HG02588 (cell line): ENCODE results near the gene PAMR1.
"Not testable (repeated sequence)": the region's sequence is repeated elsewhere in the genome, so short reads cannot be mapped to it uniquely, and the experiment has no call there.

Source experiments
- ATAC-seq: cut with Tn5 transposase; IDR thresholded peaks from one replicate; pipeline ENCODE4 v1.9.1; 2021; ENCODE audit warnings: mild to moderate bottlenecking, moderate library complexity; ENCODE audit not compliant: unreplicated experiment

The PAMR1 gene

GRCh38 chr11:35545391-35546003 is 20.1 kb upstream of the PAMR1 start:
- no peak for ATAC-seq

- ATAC-seq: no peak
These were observed 18.1 kb upstream of the PAMR1 start for GRCh38 chr11:35543481-35543880.

- ATAC-seq: no peak
These were observed 16.4 kb upstream of the PAMR1 start for GRCh38 chr11:35541621-35542375.

GRCh38 chr11:35540526-35540925 is 15.1 kb upstream of the PAMR1 start:
- ATAC-seq: no peak

GRCh38 chr11:35539781-35540281 is 14.4 kb upstream of the PAMR1 start:
- no peak for ATAC-seq

GRCh38 chr11:35539256-35539655 is 13.8 kb upstream of the PAMR1 start:
- no peak for ATAC-seq

DNA sequence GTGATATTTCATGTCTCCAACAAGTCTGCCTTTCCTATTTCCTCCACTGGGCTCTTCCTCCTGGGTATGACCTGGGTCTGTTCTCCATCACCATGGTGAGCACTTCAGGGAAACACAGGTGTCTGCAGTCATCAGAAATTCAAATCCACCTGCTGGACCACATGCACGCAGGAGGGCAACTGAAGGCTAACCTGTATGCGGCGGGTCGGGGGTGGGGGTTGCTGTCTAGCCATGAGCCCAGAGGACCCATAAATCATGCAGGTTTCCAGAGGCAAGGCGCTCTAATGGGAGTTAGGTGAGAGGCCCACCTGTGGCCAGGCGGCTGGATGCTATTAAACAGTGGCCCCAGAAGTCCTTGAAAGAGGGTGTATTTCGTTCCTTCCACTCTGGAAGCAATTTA is 11.1 kb upstream of the PAMR1 start:
- ATAC-seq: no peak

DNA sequence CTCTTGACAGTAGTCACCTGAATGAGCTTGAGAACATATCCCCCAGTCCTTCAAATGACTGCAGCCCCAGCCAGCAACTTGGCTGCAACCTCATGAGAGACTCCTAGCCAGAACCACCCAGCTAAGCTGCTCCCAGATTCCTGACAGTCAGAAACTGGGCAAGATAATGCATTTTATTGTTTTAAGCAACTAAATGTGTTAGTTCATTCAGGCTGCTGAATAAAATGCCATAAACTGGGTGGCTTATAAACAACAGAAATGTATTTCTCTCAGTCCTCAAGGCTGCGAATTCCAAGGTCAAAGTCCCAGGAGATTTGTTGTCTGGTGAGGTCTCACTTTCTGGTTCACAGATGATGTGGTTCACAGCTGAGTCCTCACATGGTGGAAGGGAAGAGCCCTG is 5.8 kb upstream of the PAMR1 start:
- ATAC-seq: no peak

- no peak for ATAC-seq
These were observed 4.6 kb upstream of the PAMR1 start for GRCh38 chr11:35529971-35530495.

DNA sequence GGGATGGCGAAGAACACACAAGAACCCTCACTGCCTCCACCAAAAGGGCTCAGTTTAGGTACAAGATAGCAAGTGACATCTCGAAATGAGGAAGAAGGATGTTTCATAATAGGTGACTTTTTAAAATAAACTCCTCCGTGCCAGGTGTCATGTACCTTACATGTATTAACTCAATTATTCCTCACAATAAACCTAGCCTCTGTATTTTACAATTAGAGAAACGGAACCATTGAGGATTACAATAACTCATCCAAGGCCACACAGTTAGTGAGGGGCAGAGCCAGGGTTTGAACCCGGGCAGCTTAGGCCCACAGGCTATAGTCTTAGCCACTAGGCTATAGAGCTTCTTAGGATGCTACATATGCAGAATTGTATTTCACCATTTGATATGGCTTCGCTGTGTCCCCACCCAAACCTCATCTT is 965 bp upstream of the PAMR1 start:
- no peak for ATAC-seq

- ATAC-seq: no peak
These were observed 636 bp downstream of the PAMR1 start for GRCh38 chr11:35524780-35525179.

DNA sequence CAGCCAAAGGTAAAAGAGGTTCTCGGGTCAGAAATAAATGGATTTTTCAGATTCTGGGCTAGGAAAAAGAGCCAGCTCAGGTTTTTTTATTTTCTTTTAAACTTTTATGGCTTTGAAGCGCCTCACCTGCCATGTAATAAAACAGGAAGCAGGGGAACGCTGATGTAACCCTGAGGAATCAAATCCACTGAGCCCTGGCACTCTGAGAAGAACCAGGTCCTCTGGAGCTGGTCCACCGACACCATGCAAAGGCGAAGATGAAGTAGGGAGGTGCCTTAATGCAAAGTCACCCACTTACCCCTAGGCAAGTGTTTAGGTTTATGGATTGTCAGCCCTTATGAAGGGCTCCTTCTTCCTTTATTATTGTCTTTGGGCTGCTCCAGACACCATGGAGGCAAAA is 1.6 kb downstream of the PAMR1 start:
- no peak for ATAC-seq

DNA sequence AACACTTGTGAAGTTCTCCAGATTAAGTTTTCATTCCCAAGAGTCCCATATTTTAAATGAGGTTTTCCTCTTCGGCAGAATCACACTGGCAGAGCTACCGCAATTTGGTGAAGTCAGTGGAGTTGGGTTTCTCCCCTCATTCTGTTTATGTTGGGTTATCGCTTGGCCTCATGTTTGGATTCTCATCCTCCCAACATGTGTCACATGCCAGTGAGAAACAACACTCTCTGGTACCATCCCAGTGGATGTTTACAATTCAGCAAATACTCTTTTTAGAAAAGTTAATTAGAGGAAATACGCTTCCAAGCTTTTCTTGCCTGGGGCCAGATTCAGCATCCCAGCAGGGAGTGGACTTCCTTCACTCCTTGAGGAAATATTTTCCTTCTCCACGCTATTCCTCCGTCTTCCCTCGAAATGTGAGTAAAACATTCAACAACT is 2.1 kb downstream of the PAMR1 start:
- no peak for ATAC-seq

DNA sequence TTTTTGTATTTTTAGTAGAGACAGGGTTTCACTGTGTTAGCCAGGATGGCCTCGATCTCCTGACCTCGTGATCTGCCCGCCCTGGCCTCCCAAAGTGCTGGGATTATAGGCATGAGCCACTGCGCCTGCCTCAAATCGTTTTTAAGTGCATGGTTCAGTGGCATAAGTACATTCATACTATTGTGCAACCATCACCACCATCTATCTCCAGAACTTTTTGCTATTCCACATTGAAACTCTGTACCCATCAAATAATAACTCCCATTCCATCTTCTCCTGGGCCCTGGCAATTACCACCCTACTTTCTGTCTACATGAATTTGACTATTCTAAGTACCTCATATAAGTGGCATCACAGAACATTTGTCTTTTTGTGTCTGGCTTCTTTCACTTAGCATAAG is 3.3 kb downstream of the PAMR1 start:
- not testable (repeated sequence) for ATAC-seq

DNA sequence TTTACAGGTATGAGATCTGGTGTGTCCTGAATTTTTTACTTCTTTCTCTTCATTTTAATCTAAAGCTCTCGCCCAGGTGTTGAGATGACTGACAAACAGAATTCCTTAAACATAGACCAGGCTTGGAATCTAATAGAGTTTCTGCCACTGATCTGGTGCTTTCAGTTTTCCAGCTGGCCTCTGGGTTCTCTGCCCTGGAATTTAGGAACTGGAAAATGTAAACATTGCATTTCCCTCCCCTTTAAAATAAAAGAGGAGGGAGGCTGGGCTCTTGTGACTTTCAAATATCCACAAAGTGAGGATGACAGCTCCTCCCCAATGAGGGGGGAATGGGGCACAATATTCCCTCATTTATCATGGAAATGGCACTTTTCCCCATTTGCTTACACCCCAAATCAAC is 5.0 kb downstream of the PAMR1 start:
- ATAC-seq: no peak

DNA sequence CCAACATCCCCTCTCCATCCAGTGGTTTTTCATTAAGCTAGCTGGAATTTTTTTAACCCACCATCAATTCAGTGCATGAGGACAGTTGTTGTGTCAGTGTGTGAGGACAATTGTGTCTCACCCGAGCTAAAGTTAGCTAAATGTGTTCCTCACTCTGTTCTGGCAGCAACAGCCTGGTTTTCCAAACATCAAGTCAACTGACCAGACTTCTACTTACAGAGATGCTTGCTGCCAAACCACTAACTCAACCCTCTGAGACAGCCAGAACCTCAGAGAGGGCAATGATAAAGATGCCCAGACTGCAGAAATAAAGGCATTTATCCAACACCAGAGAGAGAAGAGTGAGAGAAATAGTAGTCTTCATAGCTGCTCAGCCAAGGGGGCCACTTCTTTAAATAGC is 6.7 kb downstream of the PAMR1 start:
- no peak for ATAC-seq

DNA sequence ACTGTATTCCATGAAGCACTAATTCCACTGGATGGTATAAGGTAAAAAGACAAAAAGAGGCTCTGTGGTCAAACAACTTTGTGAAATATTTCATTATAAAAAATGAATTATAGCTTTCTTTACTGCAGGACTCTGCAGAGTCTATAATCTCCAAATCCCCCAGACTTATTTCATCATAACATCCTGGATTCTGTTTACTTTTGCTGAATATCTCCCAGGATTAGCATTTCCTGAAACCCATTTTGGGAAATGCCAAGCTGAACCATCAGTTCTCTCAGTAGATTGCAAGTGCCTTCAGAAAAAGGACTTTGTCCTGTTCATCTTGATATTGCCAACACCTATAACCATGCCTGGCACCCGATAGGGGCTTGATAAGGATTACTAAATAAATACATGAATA is 7.9 kb downstream of the PAMR1 start:
- ATAC-seq: no peak

GRCh38 chr11:35516403-35516802 is 9.0 kb downstream of the PAMR1 start:
- no peak for ATAC-seq

DNA sequence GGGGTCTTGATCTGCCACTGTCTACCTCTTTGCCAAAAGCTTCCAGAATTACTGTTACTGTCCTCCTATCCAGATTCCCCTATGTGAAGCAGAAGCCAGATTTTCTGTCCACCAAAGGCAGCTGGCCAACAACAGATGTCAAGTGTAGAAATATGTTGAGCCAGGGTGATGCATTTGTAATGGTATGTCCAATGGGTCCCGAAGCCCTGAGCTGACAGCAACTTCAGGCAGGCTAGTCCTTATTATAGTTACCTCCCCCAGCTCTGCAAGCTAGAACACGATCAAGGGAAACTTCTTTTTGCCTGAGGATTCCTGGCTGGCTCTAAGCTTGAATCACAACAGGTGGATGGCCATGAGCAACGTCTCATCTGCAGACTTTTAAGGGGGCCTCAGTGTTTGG is 10.2 kb downstream of the PAMR1 start:
- no peak for ATAC-seq

DNA sequence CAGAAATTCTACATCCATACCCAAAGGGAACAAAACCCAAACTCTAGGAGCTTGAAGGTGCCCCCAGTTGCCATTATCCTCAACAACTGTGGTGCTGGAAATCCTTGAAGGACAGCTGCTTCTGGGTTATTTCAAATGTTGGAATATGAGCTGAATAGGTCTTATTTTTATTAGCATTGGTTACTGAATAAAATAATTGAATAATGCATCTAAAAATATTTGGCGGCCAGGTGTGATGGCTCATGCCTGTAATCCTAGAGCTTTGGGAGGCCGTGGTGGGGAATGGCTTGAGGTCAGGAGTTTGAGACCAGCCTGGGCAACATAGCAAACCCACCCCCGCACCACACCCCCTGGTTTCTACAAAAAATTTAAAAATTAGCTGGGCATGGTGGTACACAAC is 10.9 kb downstream of the PAMR1 start:
- ATAC-seq: no peak

- no peak for ATAC-seq
These were observed 13.8 kb downstream of the PAMR1 start for GRCh38 chr11:35511666-35512065.

- ATAC-seq: no peak
These were observed 17.7 kb downstream of the PAMR1 start for GRCh38 chr11:35507688-35508087.
